HCT116 (cell line): ENCODE data around the gene GAL3ST2. TPM values are rescaled to one million over a fixed set of nuclear protein-coding genes. Genes with fewer than 3 reads are reported as not detected.

Source experiments
- ATAC-seq: fragments of 200-7000 bp; cut with Tn5 transposase; 2 replicates; pipeline ENCODE4 v1.9.1; 2020; ENCODE audit warnings: mild to moderate bottlenecking, moderate library complexity
- BruUV-seq: library from RNA; stranded (reverse); fragments of 400-500 nt; replicated peaks from 2 replicates; lab custom pipeline; 2021; lab: Mats Ljungman, UMichigan
- CTCF ChIA-PET: fragments of 300-600 bp; sonication (Branson Sonifier 250); formaldehyde crosslinking; loops from one replicate; lab custom pipeline; 2021; ENCODE audit warnings: antibody characterized with exemption; lab: Charles Lee
- POLR2A ChIA-PET: fragments of 300-600, 350-600 bp; sonication (Branson Sonifier 250); formaldehyde crosslinking; loops from one replicate; lab custom pipeline; 2021; ENCODE audit warnings: antibody characterized with exemption; lab: Charles Lee
- RAD21 ChIA-PET, 2 experiments: fragments of 300-600 bp; sonication (Branson Sonifier 250); formaldehyde crosslinking; loops; one replicate each; lab custom pipeline; 2023; ENCODE audit warnings: low total read pairs in 2 of 2; ENCODE audit not compliant: uncharacterized antibody in 2 of 2, unreplicated experiment in 2 of 2, low non-redundant PET in 1 of 2; lab: Charles Lee
- DNase-seq: peaks from one replicate; pipeline ENCODE4 v3.0.0-alpha.2; 2010; ENCODE audit warnings: low read depth, low spot score
- H2AFZ ChIP-seq: fragments of 200-600 bp; shearing (Covaris generic), sonication (generic); 2 replicates; pipeline ENCODE4 v1.6.1; 2017; ENCODE audit warnings: low read depth, mixed run types, mixed read lengths, antibody characterized with exemption, low read length; ENCODE audit not compliant: poor library complexity, severe bottlenecking
- H3K27ac ChIP-seq: 2 replicates; pipeline ENCODE4 v1.5.1; 2012; ENCODE audit warnings: low read depth, low read length
- H3K27me3 ChIP-seq: fragments of 200-600 bp; sonication (generic); 2 replicates; pipeline ENCODE4 v1.6.1; 2016; ENCODE audit warnings: mixed run types, low read length, mixed read lengths; ENCODE audit not compliant: insufficient read depth
- H3K36me3 ChIP-seq, 2 experiments: fragments of 200-500 bp in 1 of 2; fragments of 200-600 bp in 1 of 2; sonication (Bioruptor generic) in 1 of 2; sonication (generic) in 1 of 2; 2 replicates each; pipeline versions ENCODE4 v1.5.1 to v1.6.1; 2014 to 2016; ENCODE audit warnings: low read length in 2 of 2, inconsistent platforms in 1 of 2, mixed read lengths in 1 of 2, mixed run types in 1 of 2; ENCODE audit not compliant: insufficient read depth in 2 of 2, control insufficient read depth in 1 of 2
- H3K4me1 ChIP-seq, 2 experiments: fragments of 200-600 bp in 1 of 2; sonication (generic) in 1 of 2; 2 replicates each; pipeline versions ENCODE4 v1.5.1 to v1.6.1; 2012 to 2017; ENCODE audit warnings: low read length in 2 of 2, inconsistent platforms in 1 of 2, mild to moderate bottlenecking in 1 of 2, mixed read lengths in 1 of 2, mixed run types in 1 of 2, moderate library complexity in 1 of 2; ENCODE audit not compliant: insufficient read depth in 2 of 2, control insufficient read depth in 1 of 2
- H3K4me2 ChIP-seq: fragments of 200-600 bp; sonication (generic); 2 replicates; pipeline ENCODE4 v1.6.1; 2017; ENCODE audit warnings: mixed run types, low read length, mixed read lengths
- H3K4me3 ChIP-seq, 2 experiments: fragments of 200-600 bp in 1 of 2; sonication (generic) in 1 of 2; replicated peaks in 1 of 2; 2 replicates each; pipeline ENCODE4 v1.5.1; 2011 to 2016; ENCODE audit warnings: low read length in 2 of 2, control low read depth in 1 of 2, low read depth in 1 of 2, mild to moderate bottlenecking in 1 of 2, mixed read lengths in 1 of 2, mixed run types in 1 of 2
- H3K79me2 ChIP-seq: fragments of 200-600 bp; sonication (generic); 2 replicates; pipeline ENCODE4 v1.6.1; 2017; ENCODE audit warnings: mild to moderate bottlenecking, mixed run types, low read length, moderate library complexity, mixed read lengths; ENCODE audit not compliant: insufficient read depth
- H3K9ac ChIP-seq: fragments of 200-600 bp; sonication (generic); 2 replicates; pipeline ENCODE4 v1.6.1; 2016; ENCODE audit warnings: low read length, mixed read lengths
- H3K9me2 ChIP-seq: fragments of 200-600 bp; sonication (generic), shearing (Covaris generic); 2 replicates; pipeline ENCODE4 v1.6.1; 2017; ENCODE audit warnings: mixed run types, mild to moderate bottlenecking, moderate library complexity; ENCODE audit not compliant: insufficient read depth
- H3K9me3 ChIP-seq, 2 experiments: fragments of 200-500 bp in 1 of 2; fragments of 200-600 bp in 1 of 2; sonication (Bioruptor generic) in 1 of 2; sonication (generic) in 1 of 2; 2 replicates each; pipeline ENCODE4 v1.6.1; 2014 to 2017; ENCODE audit warnings: low read length in 2 of 2, mixed read lengths in 2 of 2, inconsistent platforms in 1 of 2, low read depth in 1 of 2, mild to moderate bottlenecking in 1 of 2, mixed run types in 1 of 2, moderate library complexity in 1 of 2; ENCODE audit not compliant: control insufficient read depth in 1 of 2, insufficient read depth in 1 of 2
- H4K20me1 ChIP-seq: fragments of 200-600 bp; sonication (generic), shearing (Covaris generic); 2 replicates; pipeline ENCODE4 v1.6.1; 2017; ENCODE audit warnings: mixed run types, mild to moderate bottlenecking, moderate library complexity; ENCODE audit not compliant: insufficient read depth
- CEBPB ChIP-seq: IDR thresholded peaks from 2 replicates; pipeline ENCODE4 v1.6.1; 2012; ENCODE audit warnings: low read depth
- EGR1 ChIP-seq: IDR thresholded peaks from 2 replicates; pipeline ENCODE4 v1.6.1; 2012; ENCODE audit warnings: low read depth
- ELF1 ChIP-seq: IDR thresholded peaks from 2 replicates; pipeline ENCODE4 v1.6.1; 2012; ENCODE audit warnings: low read depth, borderline replicate concordance
- EZH2phosphoT487 ChIP-seq: fragments of 200-600 bp; IDR thresholded peaks from 2 replicates; pipeline ENCODE4 v1.6.1; 2018; ENCODE audit warnings: antibody characterized with exemption, borderline replicate concordance
- POLR2A ChIP-seq: IDR thresholded peaks from 2 replicates; pipeline ENCODE4 v1.7.0; 2011; ENCODE audit warnings: borderline replicate concordance; ENCODE audit not compliant: insufficient read depth, insufficient read length; ENCODE audit errors: extremely low read depth
- POLR2AphosphoS5 ChIP-seq: IDR thresholded peaks from 2 replicates; pipeline ENCODE4 v1.6.1; 2011; ENCODE audit warnings: mild to moderate bottlenecking, low read depth, low read length, moderate library complexity
- SP1 ChIP-seq: IDR thresholded peaks from 2 replicates; pipeline ENCODE4 v1.6.1; 2012; ENCODE audit warnings: low read depth
- SRF ChIP-seq: IDR thresholded peaks from 2 replicates; pipeline ENCODE4 v1.6.1; 2012; ENCODE audit warnings: low read depth
- TCF7L2 ChIP-seq: IDR thresholded peaks from 2 replicates; pipeline ENCODE4 v1.7.0; 2011; ENCODE audit warnings: borderline replicate concordance, inconsistent platforms; ENCODE audit not compliant: insufficient read depth, insufficient read length; ENCODE audit errors: extremely low read depth
- YY1 ChIP-seq: IDR thresholded peaks from 2 replicates; pipeline ENCODE4 v1.6.1; 2011; ENCODE audit warnings: low read length, low read depth, moderate library complexity, mild to moderate bottlenecking; ENCODE audit not compliant: insufficient replicate concordance; ENCODE audit errors: extremely low read depth
- intact Hi-C: fragments of 100-400 bp; cut with micrococcal nuclease; formaldehyde crosslinking; loops from 2 replicates; pipeline ENCODE4 v1.10.0; 2022
- total RNA-seq: library from RNA; stranded (reverse); gene quantifications from one replicate; pipeline ENCODE4 v1.2.1, GENCODE V29; 2021; ENCODE audit not compliant: unreplicated experiment
- TF ChIP-seq, protein P1 (sequence below): IDR thresholded peaks from 2 replicates; pipeline ENCODE4 v1.6.1; 2012
- TF ChIP-seq, protein P2 (sequence below), 3 experiments: fragments of 200-600 bp in 1 of 3; sonication (generic) in 1 of 3; IDR thresholded peaks in 2 of 3; conservative IDR thresholded peaks in 1 of 3; 2 replicates each; pipeline ENCODE4 v1.5.1; 2012 to 2017; ENCODE audit warnings: low read depth in 2 of 3, low read length in 2 of 3, antibody characterized with exemption in 1 of 3, borderline replicate concordance in 1 of 3, control low read depth in 1 of 3, mild to moderate bottlenecking in 1 of 3, mixed read lengths in 1 of 3, mixed run types in 1 of 3, moderate library complexity in 1 of 3; ENCODE audit not compliant: insufficient read depth in 1 of 3

GAL3ST2 gene
- total RNA-seq, 1 experiment from 2014 or later = 0.44 TPM

DNA sequence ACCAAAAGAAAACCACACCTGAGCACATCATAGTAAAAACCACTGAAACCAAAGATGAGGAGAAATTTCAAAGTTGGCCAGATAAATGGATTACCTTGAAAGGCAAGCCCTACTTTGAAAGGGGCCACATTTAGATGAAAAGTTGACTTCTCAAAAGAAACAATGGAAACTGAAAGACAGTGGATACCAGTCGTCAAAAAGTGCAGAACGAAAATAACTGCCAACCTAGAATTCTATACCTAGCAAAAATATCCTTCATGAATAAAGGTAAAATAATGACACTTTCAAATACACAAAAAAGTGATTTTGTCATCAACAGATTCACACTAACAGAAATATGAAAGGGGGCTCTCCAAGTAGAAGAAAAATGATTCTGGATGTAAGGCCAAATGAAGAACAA, 50.8 kb downstream of the GAL3ST2 start:
- H3K79me2 ChIP-seq = no peaks in the 10 kb centered on the region
- intact Hi-C loops = no loop called here
- no peaks in the 10 kb centered on the region for H3K9me2 ChIP-seq
- H4K20me1 ChIP-seq = no peaks in the 10 kb centered on the region
- H3K4me1 ChIP-seq = no peaks in the 10 kb centered on the region
- POLR2A ChIA-PET = no interaction called here
- H3K27ac ChIP-seq = no peak overlapping the region
- peaks cover 0 to 10% of the 10 kb centered on the region in 2 experiments; a peak in 2 of 4 replicates for H3K9me3 ChIP-seq
- TF ChIP-seq SRF = no peak
- no peak for TF ChIP-seq EGR1
- no peak for TF ChIP-seq SP1
- TF ChIP-seq CEBPB = no peak
- no peak for TF ChIP-seq TCF7L2
- TF ChIP-seq EZH2phosphoT487 = no peak
- TF ChIP-seq POLR2A = no peak
- TF ChIP-seq POLR2AphosphoS5 = no peak
- no peak for TF ChIP-seq YY1
- H3K9ac ChIP-seq = no peak overlapping the region
- DNase-seq (no peak), ATAC-seq (no peak)
- no peak overlapping the region for H3K4me3 ChIP-seq
- H3K4me2 ChIP-seq = no peak overlapping the region
- no peaks in the 10 kb centered on the region for H3K27me3 ChIP-seq
- H2AFZ ChIP-seq = no peak overlapping the region
- CTCF ChIA-PET = no interaction called here
- RAD21 ChIA-PET = no interaction called here
- H3K36me3 ChIP-seq = no peaks in the 10 kb centered on the region
- no TSS peak for BruUV-seq

DNA sequence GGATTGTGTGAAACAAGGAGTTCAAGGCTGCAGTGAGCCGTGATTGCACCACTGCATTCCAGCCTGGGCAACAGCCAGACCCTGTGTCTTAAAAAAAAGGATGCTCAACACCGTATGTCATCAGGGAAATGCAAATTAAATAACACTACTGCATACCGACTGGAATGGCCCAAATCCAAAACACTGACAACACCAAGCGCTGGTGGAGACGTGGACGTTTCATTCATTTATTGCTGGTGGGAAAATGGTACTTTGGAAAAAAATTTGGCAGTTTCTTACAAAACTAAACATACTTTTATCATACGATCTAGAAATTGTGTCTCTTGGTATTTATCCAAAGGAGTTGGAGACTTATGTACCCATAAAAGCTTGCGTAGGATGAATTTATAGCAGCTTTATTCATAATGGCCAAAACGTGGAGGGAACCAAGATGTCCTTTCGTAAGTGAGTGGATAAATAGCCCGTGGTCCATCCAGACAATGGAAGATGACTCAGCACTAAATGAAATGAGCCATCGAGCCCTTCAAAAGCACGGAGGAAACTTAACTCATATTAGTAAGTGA, 56.6 kb downstream of the GAL3ST2 start:
- Histone ChIP-seq H3K4me1 (no peaks in the 10 kb centered on the region), H3K27ac (no peak overlapping the region), H3K36me3 (no peaks in the 10 kb centered on the region), H3K9me2 (no peaks in the 10 kb centered on the region), H3K9ac (no peak overlapping the region), H2AFZ (no peak overlapping the region), H3K4me3 (no peak overlapping the region), H3K27me3 (no peaks in the 10 kb centered on the region), H3K79me2 (no peaks in the 10 kb centered on the region), H4K20me1 (no peaks in the 10 kb centered on the region), H3K9me3 (no peaks in the 10 kb centered on the region), H3K4me2 (no peak overlapping the region)
- ChIA-PET CTCF (no interaction called here), POLR2A (no interaction called here), RAD21 (no interaction called here)
- intact Hi-C loops = no loop called here
- DNase-seq (no peak), ATAC-seq (no peak)
- no TSS peak for BruUV-seq
- TF ChIP-seq, protein P1, sequence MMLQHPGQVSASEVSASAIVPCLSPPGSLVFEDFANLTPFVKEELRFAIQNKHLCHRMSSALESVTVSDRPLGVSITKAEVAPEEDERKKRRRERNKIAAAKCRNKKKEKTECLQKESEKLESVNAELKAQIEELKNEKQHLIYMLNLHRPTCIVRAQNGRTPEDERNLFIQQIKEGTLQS = no peak
- TF ChIP-seq EZH2phosphoT487 (no peak), ELF1 (no peak), SRF (no peak)
- TF ChIP-seq, protein P2, sequence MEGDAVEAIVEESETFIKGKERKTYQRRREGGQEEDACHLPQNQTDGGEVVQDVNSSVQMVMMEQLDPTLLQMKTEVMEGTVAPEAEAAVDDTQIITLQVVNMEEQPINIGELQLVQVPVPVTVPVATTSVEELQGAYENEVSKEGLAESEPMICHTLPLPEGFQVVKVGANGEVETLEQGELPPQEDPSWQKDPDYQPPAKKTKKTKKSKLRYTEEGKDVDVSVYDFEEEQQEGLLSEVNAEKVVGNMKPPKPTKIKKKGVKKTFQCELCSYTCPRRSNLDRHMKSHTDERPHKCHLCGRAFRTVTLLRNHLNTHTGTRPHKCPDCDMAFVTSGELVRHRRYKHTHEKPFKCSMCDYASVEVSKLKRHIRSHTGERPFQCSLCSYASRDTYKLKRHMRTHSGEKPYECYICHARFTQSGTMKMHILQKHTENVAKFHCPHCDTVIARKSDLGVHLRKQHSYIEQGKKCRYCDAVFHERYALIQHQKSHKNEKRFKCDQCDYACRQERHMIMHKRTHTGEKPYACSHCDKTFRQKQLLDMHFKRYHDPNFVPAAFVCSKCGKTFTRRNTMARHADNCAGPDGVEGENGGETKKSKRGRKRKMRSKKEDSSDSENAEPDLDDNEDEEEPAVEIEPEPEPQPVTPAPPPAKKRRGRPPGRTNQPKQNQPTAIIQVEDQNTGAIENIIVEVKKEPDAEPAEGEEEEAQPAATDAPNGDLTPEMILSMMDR (IDR thresholded peaks at IDR 0.05 in 2 of 3, conservative IDR thresholded peaks at IDR 0.05 in 1 of 3; ENCODE audit: borderline replicate concordance in 1 of 3, insufficient read depth in 1 of 3, low read depth in 2 of 3, low read length in 2 of 3) = no peak
